HepG2 (cell line): ENCODE data around the gene GFY.

ENCODE experiments used
- CTCF ChIP-seq: sonication (generic); formaldehyde crosslinking; IDR thresholded peaks from 2 replicates; pipeline ENCODE4 v1.5.0; 2020; ENCODE audit warnings: mild to moderate bottlenecking, missing genetic modification reagents, moderate library complexity
- PBX2 ChIP-seq: IDR thresholded peaks from 2 replicates; pipeline ENCODE4 v1.6.1; 2016; ENCODE audit warnings: control low read depth
- YY1 ChIP-seq: IDR thresholded peaks from 2 replicates; pipeline ENCODE4 v1.6.1; 2011; ENCODE audit warnings: low read length, low read depth, moderate library complexity, mild to moderate bottlenecking; ENCODE audit not compliant: insufficient read depth, insufficient replicate concordance

GRCh38 chr19:49427339-49427738 is 2.2 kb downstream of the GFY start:
- no peak for TF ChIP-seq YY1
- TF ChIP-seq PBX2, result no peak
- no peak for TF ChIP-seq CTCF (CRISPR knock-in tag)
